HepG2 (cell line): ENCODE data around the gene LCK. TPM values are rescaled to one million over a fixed set of nuclear protein-coding genes. Genes with fewer than 3 reads are reported as not detected.
A peak's percentile ranks its signal among the peaks of the same experiment; 100 is the strongest.

Source experiments
- CBX5 ChIP-seq: sonication (generic); formaldehyde crosslinking; IDR thresholded peaks from 2 replicates; pipeline ENCODE4 v1.4.0; 2020; ENCODE audit warnings: missing genetic modification reagents, borderline replicate concordance
- KDM4B ChIP-seq: sonication (generic); formaldehyde crosslinking; IDR thresholded peaks from 2 replicates; pipeline ENCODE4 v1.4.0; 2020; ENCODE audit warnings: missing genetic modification reagents
- NFRKB ChIP-seq: fragments of 450-650 bp; IDR thresholded peaks from 2 replicates; pipeline ENCODE4 v1.6.1; 2017
- SOX13 ChIP-seq, 3 experiments: fragments of 450-650 bp in 1 of 3; sonication (generic) in 1 of 3; formaldehyde crosslinking in 1 of 3; IDR thresholded peaks in 2 of 3; conservative IDR thresholded peaks in 1 of 3; 2 replicates each; pipeline versions ENCODE4 v1.5.0 to v1.6.1; 2016 to 2020; ENCODE audit warnings: antibody characterized with exemption in 1 of 3, mild to moderate bottlenecking in 1 of 3, missing compliant biosample characterization in 1 of 3, missing genetic modification reagents in 1 of 3, moderate library complexity in 1 of 3
- TARDBP ChIP-seq: sonication (generic); formaldehyde crosslinking; IDR thresholded peaks from 2 replicates; pipeline ENCODE4 v1.8.0; 2022; ENCODE audit warnings: mild to moderate bottlenecking, missing genetic modification reagents
- ZBTB20 ChIP-seq: sonication (generic); formaldehyde crosslinking; IDR thresholded peaks from 2 replicates; pipeline ENCODE4 v1.8.1; 2023; ENCODE audit warnings: missing genetic modification reagents, low read depth, mild to moderate bottlenecking, borderline replicate concordance
- ZNF616 ChIP-seq: sonication (generic); formaldehyde crosslinking; IDR thresholded peaks from 2 replicates; pipeline ENCODE4 v1.5.0; 2020; ENCODE audit warnings: low read depth, mild to moderate bottlenecking, missing genetic modification reagents
- polyA plus RNA-seq, 8 experiments: library from polyadenylated mRNA; depleted of rRNA in 3 of 8; stranded (reverse) in 7 of 8; unstranded in 1 of 8; fragments of >200 nt; fragmentation: Illumina TruSeq in 4 of 8; extraction: Trizol in 4 of 8; gene quantifications; 2 replicates each; pipeline versions ENCODE4 v1.2.1 to v1.2.3, GENCODE V29; 2011 to 2016; ENCODE audit warnings: low read depth in 4 of 8, missing spikeins in 1 of 8, mixed read lengths in 1 of 8; ENCODE audit not compliant: insufficient read depth in 1 of 8
- total RNA-seq, 5 experiments: library from RNA; depleted of rRNA; stranded (reverse); fragments of >200 nt; fragmentation: Illumina TruSeq; extraction: Trizol; gene quantifications; 2 replicates each; pipeline ENCODE4 v1.2.3, GENCODE V29; 2016; ENCODE audit warnings: low read depth in 1 of 5
- TF ChIP-seq, protein P1 (sequence below): sonication (generic); formaldehyde crosslinking; IDR thresholded peaks from 2 replicates; pipeline ENCODE4 v1.4.0; 2020; ENCODE audit warnings: low read depth, missing genetic modification reagents
- TF ChIP-seq, protein P2 (sequence below): sonication (generic); formaldehyde crosslinking; IDR thresholded peaks from 2 replicates; pipeline ENCODE4 v1.8.0; 2022; ENCODE audit warnings: mild to moderate bottlenecking, missing genetic modification reagents, borderline replicate concordance
- TF ChIP-seq, protein P3 (sequence below), 2 experiments: sonication (generic) in 1 of 2; formaldehyde crosslinking in 1 of 2; IDR thresholded peaks; 2 replicates each; pipeline versions ENCODE4 v1.4.0 to v1.6.1; 2016 to 2020; ENCODE audit warnings: borderline replicate concordance in 1 of 2, low read depth in 1 of 2, mild to moderate bottlenecking in 1 of 2, missing genetic modification reagents in 1 of 2
- TF ChIP-seq, protein P4 (sequence below): IDR thresholded peaks from 2 replicates; pipeline ENCODE4 v1.6.1; 2016
- TF ChIP-seq, protein P5 (sequence below): sonication (generic); formaldehyde crosslinking; IDR thresholded peaks from 2 replicates; pipeline ENCODE4 v1.5.1; 2020; ENCODE audit warnings: missing genetic modification reagents, mild to moderate bottlenecking, borderline replicate concordance

Gene LCK
- total and polyA plus RNA-seq, 2 of the 13 experiments (the other 11 are each of a cell fraction or from before 2014, with no cell fraction given): 0.93 to 1.8 TPM

DNA sequence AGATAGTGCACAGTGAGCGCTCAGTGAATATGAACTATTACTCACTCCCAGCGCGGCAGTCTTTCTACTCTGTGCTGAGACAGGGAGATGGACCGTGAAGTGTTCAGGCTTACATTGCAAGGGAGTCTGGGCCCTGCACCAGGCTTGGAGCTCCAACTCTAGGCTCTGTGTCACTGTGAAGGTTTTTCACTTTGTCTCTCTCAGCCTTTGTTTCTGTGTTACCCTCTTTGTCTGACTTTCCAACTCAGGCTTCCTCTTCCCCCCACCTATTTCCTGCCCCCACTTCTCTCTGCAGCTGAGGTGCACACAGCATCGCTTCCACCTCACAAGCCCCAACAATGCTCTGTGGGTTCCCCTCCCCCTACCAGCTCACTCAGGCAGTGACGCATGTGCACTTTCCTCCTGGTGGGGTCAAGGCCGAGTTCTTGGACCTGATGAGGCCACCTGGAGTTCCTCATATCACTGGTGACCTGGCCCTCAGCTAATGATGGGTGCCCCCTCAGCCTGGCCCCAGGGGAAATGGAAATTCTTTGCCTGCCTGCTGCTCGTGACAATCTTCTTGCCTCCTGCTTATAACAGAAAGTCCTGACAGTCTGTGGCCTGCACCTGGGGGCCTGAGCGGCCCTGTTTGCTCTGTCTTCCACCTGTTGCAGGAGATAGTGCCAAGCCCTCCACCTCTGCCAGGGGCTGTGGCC lies 1.1 kb upstream of the LCK start (continued):
- TF ChIP-seq, protein P1, sequence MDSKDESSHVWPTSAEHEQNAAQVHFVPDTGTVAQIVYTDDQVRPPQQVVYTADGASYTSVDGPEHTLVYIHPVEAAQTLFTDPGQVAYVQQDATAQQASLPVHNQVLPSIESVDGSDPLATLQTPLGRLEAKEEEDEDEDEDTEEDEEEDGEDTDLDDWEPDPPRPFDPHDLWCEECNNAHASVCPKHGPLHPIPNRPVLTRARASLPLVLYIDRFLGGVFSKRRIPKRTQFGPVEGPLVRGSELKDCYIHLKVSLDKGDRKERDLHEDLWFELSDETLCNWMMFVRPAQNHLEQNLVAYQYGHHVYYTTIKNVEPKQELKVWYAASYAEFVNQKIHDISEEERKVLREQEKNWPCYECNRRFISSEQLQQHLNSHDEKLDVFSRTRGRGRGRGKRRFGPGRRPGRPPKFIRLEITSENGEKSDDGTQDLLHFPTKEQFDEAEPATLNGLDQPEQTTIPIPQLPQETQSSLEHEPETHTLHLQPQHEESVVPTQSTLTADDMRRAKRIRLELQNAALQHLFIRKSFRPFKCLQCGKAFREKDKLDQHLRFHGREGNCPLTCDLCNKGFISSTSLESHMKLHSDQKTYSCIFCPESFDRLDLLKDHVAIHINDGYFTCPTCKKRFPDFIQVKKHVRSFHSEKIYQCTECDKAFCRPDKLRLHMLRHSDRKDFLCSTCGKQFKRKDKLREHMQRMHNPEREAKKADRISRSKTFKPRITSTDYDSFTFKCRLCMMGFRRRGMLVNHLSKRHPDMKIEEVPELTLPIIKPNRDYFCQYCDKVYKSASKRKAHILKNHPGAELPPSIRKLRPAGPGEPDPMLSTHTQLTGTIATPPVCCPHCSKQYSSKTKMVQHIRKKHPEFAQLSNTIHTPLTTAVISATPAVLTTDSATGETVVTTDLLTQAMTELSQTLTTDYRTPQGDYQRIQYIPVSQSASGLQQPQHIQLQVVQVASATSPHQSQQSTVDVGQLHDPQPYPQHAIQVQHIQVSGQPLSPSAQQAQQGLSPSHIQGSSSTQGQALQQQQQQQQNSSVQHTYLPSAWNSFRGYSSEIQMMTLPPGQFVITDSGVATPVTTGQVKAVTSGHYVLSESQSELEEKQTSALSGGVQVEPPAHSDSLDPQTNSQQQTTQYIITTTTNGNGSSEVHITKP (CRISPR knock-in tag): peak; percentile 73; the same call in 1 of the 2 replicates
- TF ChIP-seq, protein P2, sequence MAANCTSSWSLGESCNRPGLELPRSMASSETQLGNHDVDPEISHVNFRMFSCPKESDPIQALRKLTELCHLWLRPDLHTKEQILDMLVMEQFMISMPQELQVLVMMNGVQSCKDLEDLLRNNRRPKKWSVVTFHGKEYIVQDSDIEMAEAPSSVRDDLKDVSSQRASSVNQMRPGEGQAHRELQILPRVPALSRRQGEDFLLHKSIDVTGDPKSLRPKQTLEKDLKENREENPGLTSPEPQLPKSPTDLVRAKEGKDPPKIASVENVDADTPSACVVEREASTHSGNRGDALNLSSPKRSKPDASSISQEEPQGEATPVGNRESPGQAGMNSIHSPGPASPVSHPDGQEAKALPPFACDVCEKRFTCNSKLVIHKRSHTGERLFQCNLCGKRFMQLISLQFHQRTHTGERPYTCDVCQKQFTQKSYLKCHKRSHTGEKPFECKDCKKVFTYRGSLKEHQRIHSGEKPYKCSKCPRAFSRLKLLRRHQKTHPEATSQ (CRISPR knock-in tag): no peak; the same call in 1 of the 2 replicates
- TF ChIP-seq, protein P3, sequence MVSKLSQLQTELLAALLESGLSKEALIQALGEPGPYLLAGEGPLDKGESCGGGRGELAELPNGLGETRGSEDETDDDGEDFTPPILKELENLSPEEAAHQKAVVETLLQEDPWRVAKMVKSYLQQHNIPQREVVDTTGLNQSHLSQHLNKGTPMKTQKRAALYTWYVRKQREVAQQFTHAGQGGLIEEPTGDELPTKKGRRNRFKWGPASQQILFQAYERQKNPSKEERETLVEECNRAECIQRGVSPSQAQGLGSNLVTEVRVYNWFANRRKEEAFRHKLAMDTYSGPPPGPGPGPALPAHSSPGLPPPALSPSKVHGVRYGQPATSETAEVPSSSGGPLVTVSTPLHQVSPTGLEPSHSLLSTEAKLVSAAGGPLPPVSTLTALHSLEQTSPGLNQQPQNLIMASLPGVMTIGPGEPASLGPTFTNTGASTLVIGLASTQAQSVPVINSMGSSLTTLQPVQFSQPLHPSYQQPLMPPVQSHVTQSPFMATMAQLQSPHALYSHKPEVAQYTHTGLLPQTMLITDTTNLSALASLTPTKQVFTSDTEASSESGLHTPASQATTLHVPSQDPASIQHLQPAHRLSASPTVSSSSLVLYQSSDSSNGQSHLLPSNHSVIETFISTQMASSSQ (IDR thresholded peaks at IDR 0.05; ENCODE audit: low read depth): peak; percentile 28; the same call in 1 of the 2 replicates
- TF ChIP-seq, protein P3 (CRISPR knock-in tag; IDR thresholded peaks at IDR 0.05; ENCODE audit: borderline replicate concordance): peak; percentile 53; the same call in 1 of the 2 replicates
- TF ChIP-seq, protein P4, sequence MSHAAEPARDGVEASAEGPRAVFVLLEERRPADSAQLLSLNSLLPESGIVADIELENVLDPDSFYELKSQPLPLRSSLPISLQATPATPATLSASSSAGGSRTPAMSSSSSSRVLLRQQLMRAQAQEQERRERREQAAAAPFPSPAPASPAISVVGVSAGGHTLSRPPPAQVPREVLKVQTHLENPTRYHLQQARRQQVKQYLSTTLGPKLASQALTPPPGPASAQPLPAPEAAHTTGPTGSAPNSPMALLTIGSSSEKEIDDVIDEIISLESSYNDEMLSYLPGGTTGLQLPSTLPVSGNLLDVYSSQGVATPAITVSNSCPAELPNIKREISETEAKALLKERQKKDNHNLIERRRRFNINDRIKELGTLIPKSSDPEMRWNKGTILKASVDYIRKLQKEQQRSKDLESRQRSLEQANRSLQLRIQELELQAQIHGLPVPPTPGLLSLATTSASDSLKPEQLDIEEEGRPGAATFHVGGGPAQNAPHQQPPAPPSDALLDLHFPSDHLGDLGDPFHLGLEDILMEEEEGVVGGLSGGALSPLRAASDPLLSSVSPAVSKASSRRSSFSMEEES (CRISPR knock-in tag): peak; percentile 62; the same call in 1 of the 2 replicates
- TF ChIP-seq KDM4B (no peak), NFRKB (no peak), ZNF616 (CRISPR knock-in tag) (no peak), ZBTB20 (peak; percentile 90; the same call in 1 of the 2 replicates), SOX13 (IDR thresholded peaks at IDR 0.05) (peak; percentile 76), SOX13 (CRISPR knock-in tag; conservative IDR thresholded peaks at IDR 0.05 in 1 of 2, IDR thresholded peaks at IDR 0.05 in 1 of 2) (peak in 1 of 2 experiments; percentile 72; a peak in 2 of 4 replicates), CBX5 (peak; percentile 40; the same call in 1 of the 2 replicates), TARDBP (peak; percentile 88)
- TF ChIP-seq, protein P5, sequence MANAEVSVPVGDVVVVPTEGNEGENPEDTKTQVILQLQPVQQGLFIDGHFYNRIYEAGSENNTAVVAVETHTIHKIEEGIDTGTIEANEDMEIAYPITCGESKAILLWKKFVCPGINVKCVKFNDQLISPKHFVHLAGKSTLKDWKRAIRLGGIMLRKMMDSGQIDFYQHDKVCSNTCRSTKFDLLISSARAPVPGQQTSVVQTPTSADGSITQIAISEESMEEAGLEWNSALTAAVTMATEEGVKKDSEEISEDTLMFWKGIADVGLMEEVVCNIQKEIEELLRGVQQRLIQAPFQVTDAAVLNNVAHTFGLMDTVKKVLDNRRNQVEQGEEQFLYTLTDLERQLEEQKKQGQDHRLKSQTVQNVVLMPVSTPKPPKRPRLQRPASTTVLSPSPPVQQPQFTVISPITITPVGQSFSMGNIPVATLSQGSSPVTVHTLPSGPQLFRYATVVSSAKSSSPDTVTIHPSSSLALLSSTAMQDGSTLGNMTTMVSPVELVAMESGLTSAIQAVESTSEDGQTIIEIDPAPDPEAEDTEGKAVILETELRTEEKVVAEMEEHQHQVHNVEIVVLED (CRISPR knock-in tag): 0 out of 2 replicates have a peak, but pooled peaks have one; percentile 27
